Measurements from ENCODE around the gene SDS.

DNA sequence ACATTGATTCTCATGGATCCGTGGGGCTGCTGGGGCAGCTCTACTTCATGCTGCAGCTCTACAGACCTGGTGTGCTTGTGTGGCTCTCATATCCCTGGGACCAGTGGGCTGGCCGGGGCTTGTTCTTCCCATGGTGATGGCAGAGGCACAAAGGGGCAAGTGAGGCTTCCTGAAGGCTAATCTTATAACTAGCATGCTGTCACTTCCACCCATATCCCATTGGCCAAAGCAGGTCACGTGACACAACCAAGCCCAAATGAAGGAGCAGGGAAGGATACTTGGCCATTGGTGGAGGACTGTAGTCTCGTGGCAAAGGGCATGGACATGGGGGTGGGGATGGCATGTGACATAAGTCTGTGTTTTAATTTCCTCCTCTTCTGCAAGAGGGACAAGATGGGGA is 35.4 kb downstream of the SDS start:
- TF ChIP-seq CTCF (conservative IDR thresholded peaks at IDR 0.05) (no peak), EZH2 (IDR thresholded peaks at IDR 0.05; ENCODE audit: low read depth) (no peak)

Data from PC-9 (cell line).